ENCODE data around the gene MAML1.

MAML1 gene

GRCh38 chr5:179800696-179801201 is 68.1 kb downstream of the MAML1 start:
- TF ChIP-seq, protein P1, sequence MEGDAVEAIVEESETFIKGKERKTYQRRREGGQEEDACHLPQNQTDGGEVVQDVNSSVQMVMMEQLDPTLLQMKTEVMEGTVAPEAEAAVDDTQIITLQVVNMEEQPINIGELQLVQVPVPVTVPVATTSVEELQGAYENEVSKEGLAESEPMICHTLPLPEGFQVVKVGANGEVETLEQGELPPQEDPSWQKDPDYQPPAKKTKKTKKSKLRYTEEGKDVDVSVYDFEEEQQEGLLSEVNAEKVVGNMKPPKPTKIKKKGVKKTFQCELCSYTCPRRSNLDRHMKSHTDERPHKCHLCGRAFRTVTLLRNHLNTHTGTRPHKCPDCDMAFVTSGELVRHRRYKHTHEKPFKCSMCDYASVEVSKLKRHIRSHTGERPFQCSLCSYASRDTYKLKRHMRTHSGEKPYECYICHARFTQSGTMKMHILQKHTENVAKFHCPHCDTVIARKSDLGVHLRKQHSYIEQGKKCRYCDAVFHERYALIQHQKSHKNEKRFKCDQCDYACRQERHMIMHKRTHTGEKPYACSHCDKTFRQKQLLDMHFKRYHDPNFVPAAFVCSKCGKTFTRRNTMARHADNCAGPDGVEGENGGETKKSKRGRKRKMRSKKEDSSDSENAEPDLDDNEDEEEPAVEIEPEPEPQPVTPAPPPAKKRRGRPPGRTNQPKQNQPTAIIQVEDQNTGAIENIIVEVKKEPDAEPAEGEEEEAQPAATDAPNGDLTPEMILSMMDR (IDR thresholded peaks at IDR 0.05; ENCODE audit: low read depth, low read length, missing control alignments): no peak
- no peak overlapping the region for H3K4me3 ChIP-seq (ENCODE audit: low read depth, low read length)
- DNase-seq (ENCODE audit: low read depth): no peak

DNA sequence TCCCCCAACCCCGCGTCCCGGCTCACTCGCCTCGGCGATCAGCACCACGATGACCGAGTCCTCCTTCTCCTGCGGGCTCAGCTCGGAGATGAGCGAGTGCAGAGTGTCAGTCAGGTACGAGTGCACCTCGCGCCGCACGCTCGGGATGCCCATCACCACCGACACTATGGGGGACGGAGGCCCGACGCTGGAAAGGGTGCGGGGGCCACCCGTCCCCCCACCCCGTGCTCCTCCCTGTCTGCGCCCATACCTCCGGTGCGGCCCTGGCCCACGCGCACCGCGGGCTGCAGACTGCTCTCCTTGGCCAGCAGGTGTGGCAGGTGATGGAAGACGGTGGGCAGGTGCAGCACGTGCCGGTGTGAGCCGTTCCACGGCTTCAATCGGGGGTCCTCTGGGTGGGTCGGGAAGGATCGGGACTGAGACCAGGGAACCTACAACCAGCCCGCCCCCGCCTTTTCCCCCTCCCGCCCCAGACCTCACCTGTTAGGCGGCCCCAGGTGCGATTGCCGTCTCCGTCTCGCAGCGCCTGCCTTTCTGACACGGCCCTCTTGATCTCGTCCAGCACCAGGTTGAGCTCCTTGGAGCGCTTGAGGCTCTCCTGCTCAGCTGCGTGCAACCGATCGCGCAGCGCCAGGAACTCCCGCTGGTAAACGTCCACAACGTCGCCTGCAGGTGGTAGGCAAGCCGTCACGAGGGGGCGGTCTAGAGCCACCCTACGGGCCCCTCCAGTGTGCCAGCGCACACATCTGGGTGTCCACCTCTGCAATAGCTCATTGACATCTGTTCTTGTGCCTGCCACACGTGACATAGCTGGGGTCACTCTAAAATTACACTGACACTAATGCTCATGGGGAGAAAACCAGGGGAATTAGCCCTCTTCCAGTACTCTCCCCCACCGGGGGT is 68.9 kb downstream of the MAML1 start:
- DNase-seq (ENCODE audit: low read depth): no peak
- TF ChIP-seq, protein P1 (IDR thresholded peaks at IDR 0.05; ENCODE audit: low read depth, low read length, missing control alignments): peak; percentile 81
- no peak overlapping the region for H3K4me3 ChIP-seq (ENCODE audit: low read depth, low read length)

DNA sequence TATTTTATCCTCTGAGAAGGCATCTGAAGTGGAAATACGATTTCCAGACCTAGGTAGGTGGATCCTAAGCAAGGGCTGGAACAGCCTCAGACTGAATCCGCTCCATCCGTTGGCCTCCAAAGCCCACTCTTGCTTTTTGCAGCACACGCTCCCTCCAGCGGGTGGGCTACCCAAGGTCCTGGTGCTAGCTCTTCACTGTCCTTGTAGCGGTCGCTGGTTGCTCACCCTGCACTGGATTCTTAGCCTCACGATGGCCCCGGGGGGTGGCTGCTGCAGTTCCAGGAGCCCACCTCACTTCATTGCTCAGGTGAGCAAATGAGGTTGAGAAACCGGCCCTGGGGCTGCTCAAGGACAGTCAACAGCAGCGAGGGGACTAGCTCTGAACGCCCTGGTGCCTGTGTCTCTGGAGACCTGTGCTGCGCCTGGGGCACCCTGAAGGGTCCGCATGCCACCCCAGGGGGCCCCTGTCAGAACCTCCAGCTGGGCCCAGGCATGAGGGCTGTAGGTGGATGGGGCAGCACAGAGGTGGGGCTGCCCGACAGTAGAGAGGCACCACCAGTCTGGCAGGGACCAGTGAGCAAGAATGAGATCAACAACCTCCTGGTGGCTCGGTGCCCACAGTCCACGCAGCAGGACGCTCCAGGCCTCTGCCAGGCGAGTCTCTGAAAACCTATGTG is 69.7 kb downstream of the MAML1 start:
- H3K4me3 ChIP-seq (ENCODE audit: low read depth, low read length): no peak overlapping the region
- DNase-seq (ENCODE audit: low read depth): no peak
- TF ChIP-seq, protein P1 (IDR thresholded peaks at IDR 0.05; ENCODE audit: low read depth, low read length, missing control alignments): no peak

- no peak overlapping the region for H3K4me3 ChIP-seq (ENCODE audit: low read depth, low read length)
- TF ChIP-seq, protein P1 (IDR thresholded peaks at IDR 0.05; ENCODE audit: low read depth, low read length, missing control alignments): no peak
- no peak for DNase-seq (ENCODE audit: low read depth)
These were observed 70.4 kb downstream of the MAML1 start for GRCh38 chr5:179802950-179803562.

DNA sequence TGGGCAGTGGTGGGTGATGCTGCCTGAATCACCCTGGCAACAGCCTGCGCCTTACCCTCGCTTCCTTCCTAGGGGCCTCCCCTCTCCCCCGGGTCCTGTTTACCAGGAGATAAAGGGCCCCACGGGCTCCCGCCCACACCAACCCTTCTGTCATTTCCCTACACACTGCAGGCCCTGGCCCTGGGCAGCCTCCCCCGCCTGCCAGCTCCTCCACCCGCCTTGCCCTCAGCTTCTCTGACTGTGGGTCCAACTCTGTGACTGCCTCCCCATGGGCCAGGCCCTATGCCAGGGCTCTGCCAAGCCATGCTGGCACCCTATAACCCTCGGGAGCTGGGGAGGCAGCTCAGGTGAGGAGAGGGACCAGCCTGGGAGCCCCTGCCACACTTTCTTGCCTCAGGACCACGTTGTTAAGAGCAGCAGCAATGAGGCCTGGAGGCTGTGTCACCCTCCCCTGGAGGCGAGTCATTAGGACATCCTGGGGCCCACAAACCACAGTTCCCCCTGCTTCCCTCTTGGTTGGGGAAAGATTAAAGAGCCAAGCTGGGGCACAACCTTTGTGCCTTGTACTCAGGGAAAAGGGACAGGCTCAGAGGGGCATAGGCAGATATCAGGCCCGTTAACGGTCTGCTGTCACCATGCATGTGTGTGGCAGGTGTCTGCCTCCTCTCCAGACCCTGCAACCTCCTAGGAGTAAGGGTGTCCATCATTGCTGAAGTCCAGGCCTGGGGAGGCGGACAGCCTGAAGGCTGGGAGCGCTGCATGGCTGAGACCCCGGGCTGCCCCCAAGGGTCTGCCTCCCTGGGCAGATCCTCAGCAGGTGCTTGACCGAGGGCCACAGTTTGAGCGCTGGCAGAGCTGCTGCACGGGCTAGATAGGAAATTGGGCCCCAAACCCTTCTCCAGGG is 71.3 kb downstream of the MAML1 start:
- DNase-seq (ENCODE audit: low read depth): no peak
- H3K4me3 ChIP-seq (ENCODE audit: low read depth, low read length): no peak overlapping the region
- TF ChIP-seq, protein P1 (IDR thresholded peaks at IDR 0.05; ENCODE audit: low read depth, low read length, missing control alignments): no peak

GRCh38 chr5:179804555-179804947 is 71.9 kb downstream of the MAML1 start:
- TF ChIP-seq, protein P1 (IDR thresholded peaks at IDR 0.05; ENCODE audit: low read depth, low read length, missing control alignments): no peak
- H3K4me3 ChIP-seq (ENCODE audit: low read depth, low read length): no peak overlapping the region; the same call in 1 of the 2 replicates
- no peak for DNase-seq (ENCODE audit: low read depth)
